ENCODE data around the gene ARHGEF7. TPM values are rescaled to one million over a fixed set of nuclear protein-coding genes. Genes with fewer than 3 reads are reported as not detected.
A peak's percentile ranks its signal among the peaks of the same experiment; 100 is the strongest.

Gene ARHGEF7
- polyA plus RNA-seq, 1 donor from 2014 or later = 15.5 TPM

DNA sequence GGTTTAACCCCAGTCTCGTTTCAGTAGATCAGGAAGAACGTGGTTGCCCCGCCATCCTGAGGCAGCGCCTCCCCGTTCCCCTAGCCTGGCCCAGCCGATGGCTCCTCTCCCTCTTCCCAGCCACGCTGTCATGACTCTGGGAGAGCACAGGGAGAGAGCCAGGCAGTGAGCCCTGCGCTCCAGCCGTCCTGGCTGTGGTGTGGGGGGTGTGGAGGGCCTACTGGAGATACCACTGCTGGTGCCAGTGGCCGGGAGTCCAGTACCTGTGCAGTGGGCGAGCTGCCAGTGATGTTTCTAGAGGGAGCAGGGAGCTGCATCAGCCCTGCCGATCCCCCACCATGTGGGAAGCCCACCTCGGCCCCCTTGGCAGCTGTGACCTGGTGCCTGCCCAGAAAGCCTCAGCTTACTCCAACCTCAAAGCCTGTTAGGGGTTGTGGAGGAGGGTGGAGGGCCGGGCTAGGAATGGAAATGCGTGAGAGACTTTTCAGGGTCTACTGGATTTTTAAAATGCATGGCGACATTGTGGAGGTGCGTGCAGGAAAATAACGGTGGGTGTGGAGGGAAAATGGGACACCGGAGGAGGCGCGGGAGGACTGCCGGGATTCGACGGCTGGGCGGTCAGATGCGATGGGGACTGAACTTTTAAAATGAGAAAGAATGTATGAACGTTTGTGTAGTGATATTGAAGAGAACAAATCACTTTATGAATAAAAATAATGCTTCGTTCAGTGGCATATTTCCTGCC, 210.2 kb downstream of the ARHGEF7 start:
- no peak overlapping the region for H3K4me3 Mint-ChIP-seq

DNA sequence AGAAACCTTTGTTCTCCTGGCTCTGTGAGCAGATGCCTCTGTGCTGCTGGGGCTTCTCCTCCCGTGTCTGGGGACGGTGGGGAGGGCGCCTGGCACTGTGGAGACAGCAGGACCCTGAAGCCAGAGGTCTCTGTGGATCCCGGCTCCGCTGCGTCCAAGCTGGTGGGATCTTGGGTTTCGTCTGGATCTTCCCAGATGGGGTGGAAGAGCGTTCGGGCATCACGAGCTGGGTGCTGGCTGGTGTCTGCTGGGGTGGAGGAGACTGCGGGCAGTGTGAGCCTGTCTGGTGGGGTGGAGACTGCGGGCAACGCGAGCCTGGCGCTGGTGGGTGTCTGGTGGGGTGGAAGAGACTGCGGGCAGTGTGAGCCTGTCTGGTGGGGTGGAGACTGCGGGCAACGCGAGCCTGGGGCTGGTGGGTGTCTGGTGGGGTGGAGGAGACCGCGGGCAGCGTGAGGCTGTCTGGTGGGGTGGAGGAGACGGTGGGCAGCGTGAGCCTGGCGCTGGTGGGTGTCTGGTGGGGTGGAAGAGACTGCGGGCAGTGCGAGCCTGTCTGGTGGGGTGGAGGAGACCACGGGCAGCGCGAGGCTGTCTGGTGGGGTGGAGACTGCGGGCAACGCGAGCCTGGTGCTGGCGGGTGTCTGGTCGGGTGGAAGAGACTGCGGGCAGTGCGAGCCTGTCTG, 211.0 kb downstream of the ARHGEF7 start:
- H3K4me3 Mint-ChIP-seq = no peak overlapping the region
- no peaks in the 10 kb centered on the region for H3K27me3 Mint-ChIP-seq
- no peaks in the 10 kb centered on the region for H3K9me3 Mint-ChIP-seq
- H3K27ac Mint-ChIP-seq = no peak overlapping the region
- no peaks in the 10 kb centered on the region for H3K4me1 Mint-ChIP-seq
- peaks cover 4% of the 10 kb centered on the region for H3K36me3 Mint-ChIP-seq

More for the DNA sequence above, 210.2 kb downstream of the ARHGEF7 start:
- Mint-ChIP-seq H3K9me3 (no peaks in the 10 kb centered on the region), H3K36me3 (peaks cover 4% of the 10 kb centered on the region), H3K27me3 (no peaks in the 10 kb centered on the region), H3K27ac (peak overlapping the region in 1 of 3 donors; percentile 18), H3K4me1 (no peaks in the 10 kb centered on the region)

DNA sequence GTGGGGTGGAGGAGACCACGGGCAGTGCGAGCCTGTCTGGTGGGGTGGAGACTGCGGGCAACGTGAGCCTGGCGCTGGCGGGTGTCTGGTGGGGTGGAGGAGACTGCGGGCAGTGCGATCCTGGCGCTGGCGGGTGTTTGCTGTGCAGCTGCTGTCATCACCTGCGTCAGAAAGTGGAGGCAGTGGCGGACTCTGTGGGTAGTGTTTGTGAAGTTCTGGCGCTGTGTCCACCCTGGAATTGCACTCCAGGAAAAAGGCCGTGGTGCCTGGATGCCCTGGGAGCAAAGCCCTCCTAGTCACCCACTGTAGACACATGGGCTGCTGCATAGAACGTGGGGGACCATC, 211.5 kb downstream of the ARHGEF7 start:
- Mint-ChIP-seq H3K27me3 (no peaks in the 10 kb centered on the region), H3K4me3 (no peak overlapping the region), H3K4me1 (no peaks in the 10 kb centered on the region), H3K9me3 (no peaks in the 10 kb centered on the region), H3K27ac (no peak overlapping the region), H3K36me3 (peaks cover 4% of the 10 kb centered on the region)

DNA sequence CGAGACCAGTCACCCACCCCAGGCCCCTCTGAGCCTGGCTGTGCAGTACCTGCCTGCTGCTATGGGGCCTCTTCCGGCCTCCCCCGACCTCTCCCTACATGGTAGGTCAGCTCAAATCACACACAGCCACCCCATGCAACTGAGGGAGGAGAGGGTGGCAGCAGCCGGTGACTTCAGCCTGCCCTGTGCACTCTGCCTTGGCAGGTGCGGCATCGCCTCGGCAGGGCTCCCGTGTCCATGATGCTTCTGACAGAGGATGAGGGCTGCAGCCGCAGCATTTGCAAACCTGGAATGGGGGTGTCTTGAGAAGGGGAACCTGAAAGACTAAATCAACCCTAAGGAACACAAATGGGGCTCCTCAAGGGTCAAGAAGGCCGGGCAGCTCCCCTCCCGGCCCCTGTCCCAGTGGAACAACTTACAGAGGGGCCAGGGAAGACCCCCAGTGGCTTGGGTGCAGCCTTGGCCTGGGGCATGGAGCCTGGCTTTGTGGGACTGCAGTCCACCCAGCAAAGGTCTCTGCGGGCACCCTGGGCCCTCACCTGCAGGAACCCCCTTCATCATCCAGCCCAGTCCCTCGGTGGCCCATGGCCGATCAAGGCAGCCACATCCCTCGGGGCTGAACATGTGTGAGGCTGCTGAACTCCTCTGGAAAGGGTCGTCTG, 212.0 kb downstream of the ARHGEF7 start:
- H3K4me1 Mint-ChIP-seq = no peaks in the 10 kb centered on the region
- peaks cover 4% of the 10 kb centered on the region for H3K36me3 Mint-ChIP-seq
- no peaks in the 10 kb centered on the region for H3K27me3 Mint-ChIP-seq
- no peaks in the 10 kb centered on the region for H3K9me3 Mint-ChIP-seq
- H3K27ac Mint-ChIP-seq = no peak overlapping the region
- H3K4me3 Mint-ChIP-seq = no peak overlapping the region

DNA sequence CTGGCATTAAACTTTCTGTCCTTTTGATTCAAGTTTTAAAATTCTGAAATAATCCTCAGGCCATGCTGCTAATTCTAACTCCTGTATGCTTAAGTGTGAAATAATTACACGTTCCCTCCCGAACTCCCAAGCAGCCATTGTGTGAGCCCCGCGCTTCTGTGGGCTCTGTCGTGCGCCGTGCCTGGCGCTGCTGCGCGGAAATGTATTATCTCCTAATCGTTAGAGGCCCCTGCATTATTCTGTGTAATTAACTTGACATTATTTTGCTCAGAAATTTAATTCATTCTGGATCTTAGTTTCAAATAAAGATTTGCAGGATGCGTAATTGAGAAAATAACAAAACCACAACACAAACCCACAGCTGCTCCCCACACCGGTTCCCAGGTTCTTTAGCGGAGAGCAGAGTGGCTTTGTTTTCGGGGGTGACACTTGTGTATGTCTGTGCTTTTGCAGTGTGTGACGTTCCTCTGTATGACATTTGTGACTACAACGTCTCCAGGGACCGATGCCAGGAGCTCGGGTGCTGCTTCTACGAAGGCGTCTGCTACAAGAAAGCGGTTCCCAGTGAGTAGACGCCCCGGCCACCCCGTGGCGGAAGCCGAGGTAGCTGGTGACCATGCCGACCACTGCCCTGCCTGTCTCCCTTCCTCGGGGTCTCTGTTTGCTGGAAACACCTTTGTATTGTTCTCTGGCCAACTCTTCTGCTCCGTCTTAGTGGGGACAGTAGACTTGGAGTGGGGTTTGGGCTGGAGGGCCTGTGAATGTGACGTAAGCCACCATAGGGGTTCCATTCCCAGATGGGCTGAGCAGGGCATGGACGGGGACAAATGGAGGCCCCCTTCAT, 212.8 kb downstream of the ARHGEF7 start:
- no peaks in the 10 kb centered on the region for H3K4me1 Mint-ChIP-seq
- H3K4me3 Mint-ChIP-seq = no peak overlapping the region
- H3K27me3 Mint-ChIP-seq = no peaks in the 10 kb centered on the region
- peaks cover 0 to 6% (median 0%) of the 10 kb centered on the region in 3 donors for H3K9me3 Mint-ChIP-seq
- H3K27ac Mint-ChIP-seq = no peak overlapping the region
- H3K36me3 Mint-ChIP-seq = peaks cover 4% of the 10 kb centered on the region

DNA sequence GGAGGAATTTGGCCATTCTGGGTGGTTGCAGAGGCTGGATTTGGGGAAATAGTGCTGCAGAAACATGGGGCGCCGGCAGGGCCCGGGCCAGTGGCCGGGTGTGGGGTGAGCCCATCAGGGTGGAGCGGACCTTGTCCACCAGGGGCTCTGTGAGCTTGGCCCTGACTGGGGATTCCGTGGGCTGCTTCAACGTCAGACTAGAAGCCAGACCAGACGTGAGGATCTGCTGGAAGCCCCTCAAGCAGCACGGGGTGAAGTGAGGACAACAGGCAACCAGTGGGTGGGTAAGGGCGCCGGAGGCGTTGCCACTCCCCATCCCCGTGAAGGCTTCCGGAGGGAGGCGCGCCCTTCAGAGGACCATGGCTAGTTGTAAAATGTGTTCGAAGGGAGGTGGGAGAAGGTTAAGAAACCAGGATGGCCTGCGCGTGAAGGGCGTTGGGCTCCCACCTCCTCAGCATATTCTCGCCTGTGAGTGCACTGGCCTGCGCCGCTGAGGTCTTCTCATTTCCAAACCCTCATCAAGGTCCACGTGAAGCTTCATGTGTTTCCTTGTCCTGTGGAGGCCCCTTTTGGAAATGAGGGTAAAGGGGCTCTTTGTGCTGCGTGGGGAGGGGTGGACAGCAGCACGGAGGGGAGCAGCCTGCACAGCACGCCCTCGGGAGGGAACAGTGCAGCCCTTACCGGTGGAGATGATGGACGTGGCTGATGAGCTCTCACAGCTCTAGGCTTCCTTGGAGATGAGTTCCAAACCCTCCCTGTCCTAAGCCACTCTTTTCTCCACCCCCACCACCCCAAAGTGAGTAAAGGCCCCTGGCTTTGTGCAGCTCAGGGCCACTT, 213.7 kb downstream of the ARHGEF7 start:
- no peak overlapping the region for H3K4me3 Mint-ChIP-seq

DNA sequence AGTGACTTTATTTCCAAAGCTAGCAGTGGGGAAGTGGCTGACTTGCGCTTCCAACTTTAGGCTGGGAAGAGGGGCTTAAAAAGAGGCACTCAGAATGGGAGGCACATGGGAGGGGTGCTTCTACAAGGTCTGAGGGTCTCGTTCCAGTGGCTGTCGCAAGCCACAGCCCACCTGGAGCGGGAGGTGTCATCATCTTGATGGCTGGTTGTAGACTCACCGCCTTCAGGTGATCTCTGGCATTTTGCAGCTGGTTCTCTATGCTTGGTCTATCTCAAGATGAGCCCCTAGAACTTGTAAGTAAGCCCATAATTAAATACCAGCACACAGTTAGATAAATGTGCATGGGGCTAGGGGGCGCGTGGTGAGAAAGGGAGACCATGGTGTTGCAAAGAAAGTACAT, 214.5 kb downstream of the ARHGEF7 start:
- Mint-ChIP-seq H3K36me3 (peaks cover 7% of the 10 kb centered on the region), H3K9me3 (peaks cover 0 to 15% (median 2%) of the 10 kb centered on the region in 3 donors), H3K27me3 (no peaks in the 10 kb centered on the region), H3K4me1 (no peaks in the 10 kb centered on the region), H3K4me3 (no peak overlapping the region), H3K27ac (no peak overlapping the region)

More for the DNA sequence above, 213.7 kb downstream of the ARHGEF7 start:
- Mint-ChIP-seq H3K9me3 (peaks cover 0 to 10% (median 2%) of the 10 kb centered on the region in 3 donors), H3K27ac (no peak overlapping the region), H3K27me3 (no peaks in the 10 kb centered on the region), H3K36me3 (peaks cover 7% of the 10 kb centered on the region), H3K4me1 (no peaks in the 10 kb centered on the region)

DNA sequence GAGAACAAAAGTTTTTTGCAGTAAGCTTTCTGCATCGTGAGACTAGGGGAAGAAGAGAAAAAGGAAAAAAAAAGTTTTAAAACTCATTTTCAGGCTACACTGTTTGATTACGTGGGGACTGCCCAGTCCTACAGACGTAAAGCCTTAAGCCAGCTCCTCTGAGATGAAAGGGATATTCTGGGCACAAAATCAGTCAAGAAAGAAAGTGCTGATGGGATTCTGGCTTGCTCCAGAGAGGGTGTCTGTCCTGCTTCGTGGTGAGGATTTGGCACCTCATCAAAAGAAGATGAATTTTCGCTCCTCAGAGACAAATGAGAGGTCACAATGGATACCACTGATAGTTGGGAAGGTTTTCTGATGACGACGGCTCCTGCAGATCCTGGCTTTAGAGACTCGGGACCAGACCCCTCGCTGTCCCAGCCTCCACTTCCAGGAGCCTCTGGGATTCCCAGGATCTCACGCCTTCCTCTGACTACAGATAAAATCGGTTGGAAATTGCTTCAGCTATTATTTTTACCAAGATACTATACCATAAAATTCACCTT, 215.0 kb downstream of the ARHGEF7 start:
- H3K9me3 Mint-ChIP-seq = peaks cover 0 to 15% (median 2%) of the 10 kb centered on the region in 3 donors
- H3K27ac Mint-ChIP-seq = no peak overlapping the region
- no peak overlapping the region for H3K4me3 Mint-ChIP-seq
- H3K27me3 Mint-ChIP-seq = no peaks in the 10 kb centered on the region
- H3K36me3 Mint-ChIP-seq = peaks cover 9% of the 10 kb centered on the region
- no peaks in the 10 kb centered on the region for H3K4me1 Mint-ChIP-seq

DNA sequence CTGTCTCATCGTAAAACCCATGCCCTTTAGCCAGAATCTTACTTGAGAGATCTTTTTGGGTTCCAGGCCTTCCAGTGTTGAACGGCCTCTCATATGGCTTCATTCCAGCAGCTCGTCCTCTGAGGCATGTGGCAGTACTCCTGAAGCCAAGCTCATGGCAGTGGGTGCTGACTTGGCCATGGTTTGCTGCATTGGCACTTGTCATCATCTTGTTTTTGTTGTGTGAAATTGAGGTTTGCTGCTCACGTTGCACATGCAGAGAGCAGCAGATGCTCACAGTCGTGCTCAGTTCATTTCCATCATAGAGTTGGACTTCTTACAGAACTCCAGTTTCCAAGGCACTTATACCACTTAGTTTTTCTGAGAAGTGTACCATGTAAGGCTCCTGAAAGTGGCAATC, 220.2 kb downstream of the ARHGEF7 start:
- Mint-ChIP-seq H3K9me3 (peaks cover 0 to 15% (median 4%) of the 10 kb centered on the region in 3 donors), H3K27me3 (no peaks in the 10 kb centered on the region), H3K36me3 (peaks cover 22% of the 10 kb centered on the region), H3K4me1 (no peaks in the 10 kb centered on the region), H3K27ac (no peak overlapping the region), H3K4me3 (no peak overlapping the region)

DNA sequence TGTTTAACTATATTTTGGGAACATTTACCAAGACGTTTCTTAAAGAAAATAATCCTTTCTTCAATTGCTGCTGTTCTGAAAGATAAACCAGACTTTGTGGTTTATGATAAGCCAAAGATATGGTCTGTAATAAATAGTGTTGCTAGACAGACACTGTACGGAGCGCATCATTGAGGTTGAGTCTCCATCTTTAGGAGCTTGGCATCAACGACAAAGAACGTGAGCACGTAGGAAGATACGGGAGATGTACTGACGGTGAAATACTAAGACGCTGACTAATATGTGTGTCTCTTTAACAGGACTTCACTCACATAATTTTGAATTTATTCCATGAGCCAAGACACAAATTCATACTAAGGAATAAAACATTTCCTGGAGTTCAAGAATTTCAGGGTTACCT, 221.6 kb downstream of the ARHGEF7 start:
- H3K36me3 Mint-ChIP-seq = peaks cover 22% of the 10 kb centered on the region
- H3K27ac Mint-ChIP-seq = no peak overlapping the region
- no peaks in the 10 kb centered on the region for H3K4me1 Mint-ChIP-seq
- no peaks in the 10 kb centered on the region for H3K27me3 Mint-ChIP-seq
- no peak overlapping the region for H3K4me3 Mint-ChIP-seq
- peaks cover 0 to 15% (median 4%) of the 10 kb centered on the region in 3 donors for H3K9me3 Mint-ChIP-seq

DNA sequence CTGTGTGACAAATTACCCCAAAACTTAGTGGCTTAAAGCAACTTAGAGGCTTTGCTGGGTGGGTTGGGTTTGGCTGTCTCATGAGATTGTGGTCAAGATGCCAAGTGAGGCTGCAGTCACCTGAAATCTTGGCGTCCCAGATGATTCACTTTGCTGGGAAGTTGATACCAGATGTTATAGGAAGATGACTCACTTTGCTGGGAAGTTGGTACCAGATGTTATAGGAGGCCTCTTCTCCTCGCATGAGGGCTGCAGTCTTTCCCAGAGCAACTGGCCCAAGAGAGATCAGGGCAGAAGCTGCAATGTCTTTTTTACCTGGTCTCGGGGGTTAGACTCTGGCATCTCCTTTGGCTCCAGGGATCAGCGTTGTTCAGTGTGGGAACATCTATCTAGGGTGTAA, 222.1 kb downstream of the ARHGEF7 start:
- Mint-ChIP-seq H3K36me3 (peaks cover 22% of the 10 kb centered on the region), H3K27me3 (no peaks in the 10 kb centered on the region), H3K4me3 (no peak overlapping the region), H3K4me1 (no peaks in the 10 kb centered on the region), H3K9me3 (peaks cover 0 to 15% (median 4%) of the 10 kb centered on the region in 3 donors), H3K27ac (peak overlapping the region in 1 of 3 donors; percentile 39)

DNA sequence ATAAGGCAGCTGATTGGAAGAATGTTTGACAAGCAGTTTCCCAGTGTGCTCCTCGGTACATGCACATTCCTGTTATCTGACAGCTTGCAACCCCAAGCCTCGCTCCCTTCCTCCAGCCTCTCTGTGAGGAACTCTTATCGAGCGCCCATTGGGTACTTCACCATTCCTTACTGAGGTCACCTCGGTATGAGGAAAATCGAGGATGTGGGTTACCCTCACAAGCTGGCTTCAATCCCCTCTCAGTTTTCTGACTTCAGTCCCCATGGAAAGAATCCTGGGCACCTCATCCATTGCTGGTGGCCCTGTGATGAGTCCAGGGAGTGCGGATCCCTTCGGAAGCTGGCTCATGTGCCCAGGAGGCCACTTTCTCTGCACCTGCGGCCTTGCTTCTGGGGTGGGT, 222.6 kb downstream of the ARHGEF7 start:
- Mint-ChIP-seq H3K4me3 (no peak overlapping the region), H3K27me3 (no peaks in the 10 kb centered on the region), H3K27ac (peak overlapping the region in 1 of 3 donors; percentile 3), H3K9me3 (peaks cover 0 to 11% (median 4%) of the 10 kb centered on the region in 3 donors), H3K4me1 (no peaks in the 10 kb centered on the region), H3K36me3 (peaks cover 22% of the 10 kb centered on the region)

DNA sequence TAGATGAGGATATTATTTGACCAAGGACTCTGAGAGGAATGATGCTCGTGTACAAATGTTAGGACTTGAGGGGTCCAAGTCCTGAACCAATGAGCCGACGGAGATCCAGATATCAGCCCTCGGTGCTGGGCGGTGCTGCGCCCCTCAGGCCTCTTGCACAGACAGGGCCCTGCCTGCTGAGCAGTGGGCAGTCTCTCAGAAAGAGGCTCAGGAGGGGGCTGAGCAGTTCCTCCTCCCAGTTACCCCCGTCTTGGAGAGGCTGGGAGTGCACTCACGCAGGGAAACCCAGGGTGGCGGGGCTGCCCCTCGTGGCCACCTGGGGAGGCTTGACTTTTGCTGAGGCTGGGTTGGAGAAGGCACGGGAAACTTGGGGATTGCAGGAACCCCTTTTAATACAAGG, 223.7 kb downstream of the ARHGEF7 start:
- no peak overlapping the region for H3K27ac Mint-ChIP-seq
- H3K9me3 Mint-ChIP-seq = peaks cover 0 to 4% (median 2%) of the 10 kb centered on the region in 3 donors

More for the DNA sequence above, 223.7 kb downstream of the ARHGEF7 start:
- Mint-ChIP-seq H3K4me1 (peaks cover 0 to 5% (median 0%) of the 10 kb centered on the region in 3 donors), H3K4me3 (peak overlapping the region in 1 of 4 donors; percentile 66), H3K27me3 (no peaks in the 10 kb centered on the region), H3K36me3 (peaks cover 25% of the 10 kb centered on the region)
